ENCODE measurements around the gene AGT.

DNA sequence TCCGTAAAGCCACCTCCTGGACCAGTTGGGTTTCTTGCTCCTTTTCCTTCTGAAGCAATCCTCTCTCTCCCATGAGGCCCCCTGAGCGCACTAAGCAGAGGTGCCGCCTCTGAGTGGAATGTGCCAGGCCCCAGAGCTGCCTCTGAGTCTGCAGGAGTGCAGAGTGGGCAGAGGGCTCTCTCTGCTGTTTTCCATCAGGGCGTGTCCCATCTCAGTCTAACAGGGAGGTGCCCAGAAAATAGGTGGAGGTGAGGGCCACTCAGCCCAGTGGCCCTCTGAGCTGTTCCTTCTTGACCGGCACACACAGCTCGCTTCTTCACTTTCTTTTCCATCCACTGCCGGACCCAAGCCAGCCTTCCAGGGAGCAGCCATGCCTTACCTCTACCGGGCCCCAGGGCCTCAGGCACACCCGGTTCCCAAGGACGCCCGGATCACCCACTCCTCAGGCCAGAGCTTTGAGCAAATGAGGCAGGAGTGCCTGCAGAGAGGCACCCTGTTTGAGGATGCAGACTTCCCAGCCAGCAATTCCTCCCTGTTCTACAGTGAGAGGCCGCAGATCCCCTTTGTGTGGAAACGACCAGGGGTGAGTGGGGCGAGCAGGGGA, 33.3 kb upstream of the AGT start, which contains the start of gene CAPN9:
- TF ChIP-seq, protein P1, sequence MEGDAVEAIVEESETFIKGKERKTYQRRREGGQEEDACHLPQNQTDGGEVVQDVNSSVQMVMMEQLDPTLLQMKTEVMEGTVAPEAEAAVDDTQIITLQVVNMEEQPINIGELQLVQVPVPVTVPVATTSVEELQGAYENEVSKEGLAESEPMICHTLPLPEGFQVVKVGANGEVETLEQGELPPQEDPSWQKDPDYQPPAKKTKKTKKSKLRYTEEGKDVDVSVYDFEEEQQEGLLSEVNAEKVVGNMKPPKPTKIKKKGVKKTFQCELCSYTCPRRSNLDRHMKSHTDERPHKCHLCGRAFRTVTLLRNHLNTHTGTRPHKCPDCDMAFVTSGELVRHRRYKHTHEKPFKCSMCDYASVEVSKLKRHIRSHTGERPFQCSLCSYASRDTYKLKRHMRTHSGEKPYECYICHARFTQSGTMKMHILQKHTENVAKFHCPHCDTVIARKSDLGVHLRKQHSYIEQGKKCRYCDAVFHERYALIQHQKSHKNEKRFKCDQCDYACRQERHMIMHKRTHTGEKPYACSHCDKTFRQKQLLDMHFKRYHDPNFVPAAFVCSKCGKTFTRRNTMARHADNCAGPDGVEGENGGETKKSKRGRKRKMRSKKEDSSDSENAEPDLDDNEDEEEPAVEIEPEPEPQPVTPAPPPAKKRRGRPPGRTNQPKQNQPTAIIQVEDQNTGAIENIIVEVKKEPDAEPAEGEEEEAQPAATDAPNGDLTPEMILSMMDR (IDR thresholded peaks at IDR 0.05 in 4 of 5, conservative IDR thresholded peaks at IDR 0.05 in 1 of 5): no peak
- TF ChIP-seq POLR2A (IDR thresholded peaks at IDR 0.05): no peak

All from gastrocnemius medialis (tissue), 4 donors.